Measurements from ENCODE around the gene RAET1G.
"Not testable (repeated sequence)": the region's sequence is repeated elsewhere in the genome, so short reads cannot be mapped to it uniquely, and the experiment has no call there.

Gene RAET1G

GRCh38 chr6:149922642-149923326 is at the start of gene RAET1G:
TSS of gene RAET1G (minus strand) at chr6:149923121. CDS start at chr6:149923010, 111 bp downstream.
- Histone ChIP-seq H3K4me3 (peak within 1 kb of the TSS; percentile 27 to 42 (median 39)), H3K27ac (no peak within 1 kb of the TSS)

DNA sequence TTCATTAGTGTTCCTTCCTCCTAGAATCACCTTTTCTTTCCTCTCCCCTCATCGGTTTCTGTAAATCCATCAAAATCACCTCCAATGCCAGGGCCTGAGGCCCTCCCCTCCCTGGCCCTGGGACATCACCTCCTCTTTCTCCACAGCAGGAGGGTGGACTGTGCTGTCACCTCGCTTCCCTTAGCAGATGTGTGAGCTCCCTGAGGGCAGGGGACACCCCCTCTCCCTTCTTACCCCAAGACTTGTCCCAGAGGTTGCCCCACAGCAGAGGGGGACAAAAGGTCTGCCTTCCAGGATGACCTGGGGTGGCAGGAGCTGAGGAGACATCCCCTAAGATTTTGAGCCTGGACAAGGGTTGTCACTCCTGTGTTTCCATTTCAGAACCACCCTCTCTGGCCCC is 46.7 kb upstream of the RAET1G start:
- no peak overlapping the region for H3K4me3 ChIP-seq
- H3K27ac ChIP-seq = no peak overlapping the region

DNA sequence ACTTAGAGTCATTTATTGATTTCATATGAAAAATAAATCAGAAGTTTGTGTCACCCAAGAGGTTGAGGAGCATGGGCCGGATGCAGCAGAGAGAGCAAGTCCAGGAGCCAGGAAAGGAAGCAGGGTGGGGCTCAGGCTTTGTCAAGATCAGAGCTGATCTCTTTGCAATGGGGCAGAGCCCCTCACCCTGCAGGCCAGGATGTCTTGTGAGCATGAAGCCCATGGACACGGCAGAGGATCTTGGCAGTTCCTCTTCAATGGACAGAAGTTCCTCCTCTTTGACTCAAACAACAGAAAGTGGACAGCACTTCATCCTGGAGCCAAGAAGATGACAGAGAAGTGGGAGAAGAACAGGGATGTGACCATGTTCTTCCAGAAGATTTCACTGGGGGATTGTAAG is 46.0 kb upstream of the RAET1G start:
- H3K27ac ChIP-seq, H3K4me3 ChIP-seq: not testable (repeated sequence)

GRCh38 chr6:149967999-149968398 is 45.1 kb upstream of the RAET1G start:
- not testable (repeated sequence) for H3K27ac ChIP-seq, H3K4me3 ChIP-seq

GRCh38 chr6:149967591-149967990 is 44.7 kb upstream of the RAET1G start:
- Histone ChIP-seq H3K27ac (no peak overlapping the region), H3K4me3 (no peak overlapping the region)

DNA sequence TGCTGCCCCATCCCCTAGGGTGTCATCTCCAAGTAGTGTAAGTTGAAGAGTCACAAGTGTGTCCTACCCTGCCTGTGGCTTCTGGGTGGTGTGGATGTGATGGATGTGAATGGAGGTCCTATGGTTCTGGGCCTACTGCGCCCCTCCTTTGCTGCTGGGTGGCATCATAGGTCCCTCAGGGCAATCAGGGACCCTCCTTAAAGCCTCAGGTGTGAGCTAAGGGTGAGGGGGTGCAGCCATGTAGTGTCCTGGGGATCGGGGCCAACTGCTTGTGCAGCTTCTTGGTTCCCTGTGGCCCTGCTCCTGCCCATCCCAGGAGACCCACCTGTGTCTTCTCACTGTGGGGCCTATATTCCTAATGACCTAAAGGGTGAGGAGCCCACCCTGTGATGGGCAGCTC is 43.4 kb upstream of the RAET1G start:
- H3K4me3 ChIP-seq, H3K27ac ChIP-seq: not testable (repeated sequence)

GRCh38 chr6:149965194-149966020 is 42.5 kb upstream of the RAET1G start:
- H3K4me3 ChIP-seq = peak overlapping the region; percentile 20 to 43 (median 33)
- no peak overlapping the region for H3K27ac ChIP-seq

GRCh38 chr6:149964308-149965193 is 41.6 kb upstream of the RAET1G start:
- Histone ChIP-seq H3K4me3 (peak overlapping the region; percentile 20 to 43 (median 33)), H3K27ac (no peak overlapping the region)

GRCh38 chr6:149963462-149964307 is 40.8 kb upstream of the RAET1G start, which contains the start of gene ULBP1:
TSS of gene ULBP1 (plus strand) at chr6:149963943. CDS start at chr6:149964050, 107 bp downstream.
- peak within 1 kb of the TSS; percentile 20 to 43 (median 33) for H3K4me3 ChIP-seq
- H3K27ac ChIP-seq = no peak within 1 kb of the TSS

GRCh38 chr6:149963212-149963461 is 40.2 kb upstream of the RAET1G start:
- no peak overlapping the region for H3K27ac ChIP-seq
- peak overlapping the region; percentile 20 to 43 (median 33) for H3K4me3 ChIP-seq

DNA sequence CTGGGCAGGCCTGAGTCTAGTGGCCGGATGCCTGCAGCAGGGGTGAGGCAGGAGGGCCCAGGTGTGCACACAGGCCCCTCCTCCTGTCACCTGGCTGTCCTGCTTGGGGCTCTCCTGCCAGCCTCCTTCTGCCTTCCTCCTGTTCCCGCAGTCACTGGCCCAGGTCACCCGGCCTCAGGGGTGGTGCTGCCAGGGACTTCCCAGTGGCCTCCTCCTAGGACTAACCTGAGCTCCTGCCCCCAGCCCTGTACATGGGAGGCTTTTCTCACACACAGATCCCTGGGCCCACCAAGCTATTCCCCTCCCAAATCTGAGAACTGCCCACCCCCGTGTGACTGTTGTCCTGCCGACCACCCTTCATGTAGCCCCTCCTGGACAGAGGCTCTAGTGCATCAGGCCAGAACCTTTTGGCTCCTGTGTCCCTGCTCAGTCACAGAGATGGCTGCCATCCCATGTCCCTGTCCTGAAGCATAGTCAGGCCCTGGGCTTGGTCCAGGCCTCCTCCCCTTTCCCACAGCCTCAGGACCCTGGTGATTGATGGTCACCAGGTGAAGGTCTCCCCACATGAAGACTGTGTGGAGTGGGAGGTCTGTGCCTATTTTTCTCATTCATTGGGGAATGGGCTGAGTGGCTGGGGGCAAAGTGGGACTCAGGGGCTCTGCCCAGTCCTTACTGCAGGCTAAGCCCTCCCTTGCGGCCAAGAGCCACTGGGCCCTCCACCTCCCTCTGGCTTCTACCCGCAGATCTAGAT is 39.7 kb upstream of the RAET1G start:
- Histone ChIP-seq H3K27ac (no peak overlapping the region), H3K4me3 (peak overlapping the region in 1 of 7 experiments; percentile 33)

DNA sequence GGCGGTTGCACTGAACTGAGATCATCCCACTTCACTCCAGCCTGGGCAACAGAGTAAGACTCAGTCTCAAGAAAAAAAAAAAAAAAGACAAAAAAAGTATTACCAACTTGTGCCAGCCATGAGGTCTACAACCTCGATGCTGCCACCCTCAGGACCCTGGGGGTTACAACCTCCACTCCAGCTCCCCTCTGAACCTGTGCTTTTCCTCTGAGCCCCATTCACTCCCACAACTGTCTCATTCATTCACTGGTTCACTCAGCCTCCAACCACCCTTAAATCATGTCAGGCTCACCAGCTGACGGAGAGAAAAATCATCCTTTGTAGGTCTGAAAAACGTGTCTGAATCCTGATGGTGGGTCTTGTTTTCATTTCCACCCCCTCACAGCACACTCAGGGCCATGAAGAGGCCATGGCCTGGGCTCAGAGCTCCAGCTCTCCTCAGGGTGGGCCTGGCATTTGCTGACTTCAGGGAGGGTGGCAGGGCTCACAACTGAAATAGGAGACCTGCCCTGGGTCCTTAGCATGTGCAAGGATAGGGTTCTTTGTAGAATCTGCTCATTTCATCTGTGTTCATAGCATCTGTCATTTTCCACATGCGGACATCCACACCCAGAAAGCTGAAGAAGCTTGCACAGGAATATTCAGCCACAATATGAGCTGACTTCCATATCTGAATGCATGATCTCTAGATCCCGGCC is 39.0 kb upstream of the RAET1G start:
- no peak overlapping the region for H3K4me3 ChIP-seq

DNA sequence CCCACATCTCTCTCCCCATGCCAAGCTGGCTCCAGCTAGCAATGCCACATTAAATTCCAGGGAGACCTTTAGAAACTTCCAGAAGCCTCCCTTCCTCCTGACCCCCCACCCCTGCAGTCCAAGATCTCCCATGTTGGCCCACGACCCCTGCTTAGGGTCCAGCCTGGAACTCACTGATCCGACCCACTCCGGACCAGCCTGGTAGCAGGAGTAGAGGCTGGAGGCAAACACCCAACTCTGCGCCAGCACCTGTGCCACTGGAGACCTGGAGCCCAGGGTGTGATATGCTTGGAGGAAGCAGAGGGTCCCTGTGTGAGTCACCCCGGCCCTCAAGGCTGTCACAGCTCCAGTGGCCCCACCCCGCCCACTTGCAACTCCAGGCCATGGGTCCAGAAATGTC is 37.6 kb upstream of the RAET1G start:
- no peak overlapping the region for H3K27ac ChIP-seq
- H3K4me3 ChIP-seq = no peak overlapping the region

More for the DNA sequence above, 39.0 kb upstream of the RAET1G start:
- H3K27ac ChIP-seq = no peak overlapping the region

GRCh38 chr6:149959806-149960205 is 36.9 kb upstream of the RAET1G start:
- not testable (repeated sequence) for H3K27ac ChIP-seq, H3K4me3 ChIP-seq

DNA sequence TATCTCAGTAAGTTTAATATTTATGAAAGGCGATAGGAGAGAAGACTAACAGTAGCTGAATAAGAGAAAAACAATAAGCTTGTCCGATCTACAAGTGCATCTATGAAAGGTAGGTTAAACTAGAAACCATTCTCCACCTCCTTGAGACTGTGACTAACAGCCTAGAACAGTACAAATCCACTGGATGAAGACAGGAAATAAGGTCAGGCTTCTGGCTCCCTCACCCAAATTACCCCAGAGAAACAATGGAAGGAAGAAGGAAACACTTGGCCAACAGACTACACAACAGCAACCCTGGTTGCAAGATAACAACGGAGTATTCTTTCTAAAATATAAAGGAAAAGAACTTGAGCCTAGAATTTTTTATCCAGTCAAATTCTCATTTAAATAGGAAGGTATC is 35.2 kb upstream of the RAET1G start:
- not testable (repeated sequence) for H3K27ac ChIP-seq, H3K4me3 ChIP-seq

- not testable (repeated sequence) for H3K27ac ChIP-seq, H3K4me3 ChIP-seq
Measured at GRCh38 chr6:149955654-149956317, 32.9 kb upstream of the RAET1G start.

DNA sequence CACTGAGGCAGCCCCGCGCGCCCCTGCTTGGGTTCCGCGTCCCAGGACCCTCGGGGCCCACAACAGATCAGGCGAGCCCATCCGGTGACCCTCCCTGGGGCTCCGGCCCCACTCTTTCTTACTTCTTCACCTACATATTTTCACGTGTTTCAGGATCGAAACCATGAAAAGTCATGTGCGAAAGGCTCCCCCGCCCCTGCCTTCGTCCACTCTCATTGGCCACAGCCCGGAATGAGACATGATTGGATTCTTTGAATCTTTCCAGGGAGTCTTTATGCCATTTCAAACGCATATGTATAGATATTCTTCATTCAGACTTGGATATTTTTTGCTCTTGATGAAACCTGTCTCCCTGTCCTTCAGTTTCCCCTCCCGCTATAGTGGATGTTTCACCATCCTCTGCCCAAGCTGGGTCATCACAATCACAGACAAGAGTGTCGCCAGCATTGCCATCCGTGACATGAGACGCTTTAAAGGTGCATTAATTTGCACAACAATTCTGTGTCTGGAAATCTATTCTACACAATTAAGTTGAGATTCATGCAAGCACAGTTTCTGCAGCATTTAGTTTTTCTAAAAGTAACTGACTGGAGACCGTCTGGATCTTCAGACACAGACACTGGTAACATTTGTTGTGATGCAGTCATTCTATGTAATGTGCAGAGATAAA is 32.2 kb upstream of the RAET1G start:
- not testable (repeated sequence) for H3K4me3 ChIP-seq, H3K27ac ChIP-seq
